Tibial nerve (tissue), 3 donors: Measurements from ENCODE around the gene SLC35F1.

Source experiments
- CTCF ChIP-seq, 5 experiments: fragments of 200-600 bp in 3 of 5; fragments of 450-650 bp in 2 of 5; sonication (generic) in 3 of 5; IDR thresholded peaks; one replicate each; pipeline ENCODE4 v1.5.1; 2016 to 2019; ENCODE audit warnings: antibody characterized with exemption in 5 of 5, mild to moderate bottlenecking in 3 of 5, moderate library complexity in 2 of 5
- POLR2A ChIP-seq, 2 donors: fragments of 450-650 bp; IDR thresholded peaks; one replicate each; pipeline ENCODE4 v1.6.1; 2017; ENCODE audit warnings: antibody characterized with exemption in 2 of 2, mild to moderate bottlenecking in 2 of 2, moderate library complexity in 2 of 2

DNA sequence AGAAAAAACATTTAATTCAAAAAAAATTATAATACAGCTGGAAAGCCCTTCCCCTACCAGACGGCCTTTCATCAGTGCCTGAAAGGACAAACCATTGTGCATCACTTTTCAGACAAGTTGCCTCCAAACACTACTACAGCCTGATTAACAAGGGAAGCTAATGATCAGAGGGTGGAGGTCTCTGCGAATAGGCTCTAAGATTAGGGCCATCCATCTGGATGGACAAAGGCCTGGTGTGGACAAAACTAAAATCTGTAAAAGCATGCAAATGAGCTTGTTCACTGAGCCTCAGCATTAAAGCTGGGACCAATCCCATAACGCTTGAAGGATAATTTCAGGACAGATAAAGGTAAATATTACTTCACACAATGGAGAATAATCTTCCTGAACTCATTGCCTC, 412.4 kb downstream of the SLC35F1 start:
- TF ChIP-seq CTCF (IDR thresholded peaks at IDR 0.05): no peak
- TF ChIP-seq POLR2A (IDR thresholded peaks at IDR 0.05): no peak
